ENCODE results near the gene DMRT1. TPM values are rescaled to one million over a fixed set of nuclear protein-coding genes. Genes with fewer than 3 reads are reported as not detected.

Gene DMRT1
- total and polyA plus RNA-seq, 2 donors from 2014 or later: not detected

GRCh38 chr9:929719-930118, 88.2 kb downstream of the DMRT1 start:
- intact Hi-C loops (cut with DNase I): no loop called here
- no peaks in the 10 kb centered on the region for H3K36me3 ChIP-seq (ENCODE audit: control insufficient read depth in 2 of 3, insufficient read depth in 3 of 3, low read length in 3 of 3)
- H3K27me3 ChIP-seq (ENCODE audit: control insufficient read depth, insufficient read depth, low read length): no peaks in the 10 kb centered on the region
- H3K4me3 ChIP-seq (ENCODE audit: low read length in 3 of 3): no peak overlapping the region
- no peak for FAIRE-seq
- H3K27ac ChIP-seq (ENCODE audit: low read depth in 2 of 2, low read length in 2 of 2): no peak overlapping the region
- no peaks in the 10 kb centered on the region for H3K4me1 ChIP-seq (ENCODE audit: control insufficient read depth in 2 of 3, insufficient read depth in 2 of 3, low read depth in 1 of 3, low read length in 3 of 3)
- H3K9ac ChIP-seq (ENCODE audit: low read length in 3 of 3): no peak overlapping the region
- no peak for TF ChIP-seq CTCF (IDR thresholded peaks at IDR 0.05; ENCODE audit: borderline replicate concordance, extremely low read depth, insufficient read depth)
- no peak for DNase-seq
- no peaks in the 10 kb centered on the region for H3K9me3 ChIP-seq (ENCODE audit: control insufficient read depth in 2 of 3, insufficient read depth in 1 of 3, low read length in 3 of 3)

GRCh38 chr9:933356-933755, 91.9 kb downstream of the DMRT1 start:
- Histone ChIP-seq H3K4me3 (ENCODE audit: low read length in 3 of 3) (no peak overlapping the region), H3K4me1 (ENCODE audit: control insufficient read depth in 2 of 3, insufficient read depth in 2 of 3, low read depth in 1 of 3, low read length in 3 of 3) (no peaks in the 10 kb centered on the region), H3K36me3 (ENCODE audit: control insufficient read depth in 2 of 3, insufficient read depth in 3 of 3, low read length in 3 of 3) (no peaks in the 10 kb centered on the region), H3K9me3 (ENCODE audit: control insufficient read depth in 2 of 3, insufficient read depth in 1 of 3, low read length in 3 of 3) (peaks cover 0 to 3% (median 0%) of the 10 kb centered on the region in 3 donors), H3K27me3 (ENCODE audit: control insufficient read depth, insufficient read depth, low read length) (no peaks in the 10 kb centered on the region), H3K27ac (ENCODE audit: low read depth in 2 of 2, low read length in 2 of 2) (no peak overlapping the region), H3K9ac (ENCODE audit: low read length in 3 of 3) (no peak overlapping the region)
- TF ChIP-seq CTCF (IDR thresholded peaks at IDR 0.05; ENCODE audit: borderline replicate concordance, extremely low read depth, insufficient read depth): no peak
- intact Hi-C loops (cut with DNase I): no loop called here
- DNase-seq (no peak), FAIRE-seq (no peak)

- peaks cover 0 to 4% (median 3%) of the 10 kb centered on the region in 3 donors for H3K9me3 ChIP-seq (ENCODE audit: control insufficient read depth in 2 of 3, insufficient read depth in 1 of 3, low read length in 3 of 3)
- FAIRE-seq (no peak), DNase-seq (peak in 3 of 5 donors; percentile 27 to 67 (median 64))
- H3K4me3 ChIP-seq (ENCODE audit: low read length in 3 of 3): no peak overlapping the region
- no peaks in the 10 kb centered on the region for H3K27me3 ChIP-seq (ENCODE audit: control insufficient read depth, insufficient read depth, low read length)
- H3K9ac ChIP-seq (ENCODE audit: low read length in 3 of 3): no peak overlapping the region
- no peaks in the 10 kb centered on the region for H3K4me1 ChIP-seq (ENCODE audit: control insufficient read depth in 2 of 3, insufficient read depth in 2 of 3, low read depth in 1 of 3, low read length in 3 of 3)
- intact Hi-C loops (cut with DNase I): no loop called here
- no peak for TF ChIP-seq CTCF (IDR thresholded peaks at IDR 0.05; ENCODE audit: borderline replicate concordance, extremely low read depth, insufficient read depth)
- no peaks in the 10 kb centered on the region for H3K36me3 ChIP-seq (ENCODE audit: control insufficient read depth in 2 of 3, insufficient read depth in 3 of 3, low read length in 3 of 3)
- no peak overlapping the region for H3K27ac ChIP-seq (ENCODE audit: low read depth in 2 of 2, low read length in 2 of 2)
These were observed 94.0 kb downstream of the DMRT1 start for GRCh38 chr9:935348-935965.
